Neutrophil (primary cell): ENCODE data around the gene VWA8.

ENCODE experiments used
- H3K27ac ChIP-seq: fragments of 200-600 bp; sonication (generic); 2 replicates; pipeline ENCODE4 v1.5.1; 2016; ENCODE audit warnings: mild to moderate bottlenecking, moderate library complexity
- H3K27me3 ChIP-seq: fragments of 200-600 bp; sonication (generic); 2 replicates; pipeline ENCODE4 v1.6.0; 2016; ENCODE audit warnings: mild to moderate bottlenecking
- H3K36me3 ChIP-seq: fragments of 200-600 bp; sonication (generic); 2 replicates; pipeline ENCODE4 v1.5.1; 2017
- H3K4me1 ChIP-seq, 2 experiments: fragments of 200-600 bp in 1 of 2; sonication (generic) in 1 of 2; 1 replicate in 1 of 2; 2 replicates in 1 of 2; pipeline versions ENCODE4 v1.5.1 to v1.6.1; 2013 to 2016; ENCODE audit warnings: low read depth in 1 of 2, low read length in 1 of 2, mild to moderate bottlenecking in 1 of 2, moderate library complexity in 1 of 2; ENCODE audit not compliant: control insufficient read depth in 1 of 2, insufficient read depth in 1 of 2
- H3K4me3 ChIP-seq, 2 experiments: fragments of 200-600 bp in 1 of 2; sonication (generic) in 1 of 2; 1 replicate in 1 of 2; 2 replicates in 1 of 2; pipeline ENCODE4 v1.5.1; 2013 to 2016; ENCODE audit warnings: low read depth in 1 of 2, low read length in 1 of 2, mild to moderate bottlenecking in 1 of 2, moderate library complexity in 1 of 2
- H3K9me3 ChIP-seq: fragments of 200-600 bp; sonication (generic); 2 replicates; pipeline ENCODE4 v1.5.1; 2016
- CTCF ChIP-seq: fragments of 200-600 bp; sonication (generic); IDR thresholded peaks from 2 replicates; pipeline ENCODE4 v1.5.1; 2016; ENCODE audit warnings: antibody characterized with exemption

VWA8 gene

GRCh38 chr13:41558781-41559560, 401.9 kb downstream of the VWA8 start:
- Histone ChIP-seq H3K27ac (no peak overlapping the region), H3K9me3 (no peaks in the 10 kb centered on the region), H3K27me3 (no peaks in the 10 kb centered on the region), H3K4me1 (no peaks in the 10 kb centered on the region), H3K36me3 (no peaks in the 10 kb centered on the region), H3K4me3 (no peak overlapping the region)
- no peak for TF ChIP-seq CTCF

GRCh38 chr13:41557719-41558118, 403.2 kb downstream of the VWA8 start:
- TF ChIP-seq CTCF: no peak
- Histone ChIP-seq H3K4me3 (no peak overlapping the region), H3K36me3 (no peaks in the 10 kb centered on the region), H3K27me3 (no peaks in the 10 kb centered on the region), H3K27ac (no peak overlapping the region), H3K9me3 (no peaks in the 10 kb centered on the region), H3K4me1 (no peaks in the 10 kb centered on the region)

GRCh38 chr13:41554626-41555386, 406.1 kb downstream of the VWA8 start:
- TF ChIP-seq CTCF: no peak
- Histone ChIP-seq H3K9me3 (no peaks in the 10 kb centered on the region), H3K36me3 (no peaks in the 10 kb centered on the region), H3K4me3 (no peak overlapping the region), H3K4me1 (no peaks in the 10 kb centered on the region), H3K27me3 (no peaks in the 10 kb centered on the region), H3K27ac (no peak overlapping the region)

GRCh38 chr13:41554180-41554579, 406.7 kb downstream of the VWA8 start:
- H3K27ac ChIP-seq: no peak overlapping the region
- H3K27me3 ChIP-seq: no peaks in the 10 kb centered on the region
- H3K4me3 ChIP-seq: no peak overlapping the region
- TF ChIP-seq CTCF: no peak
- H3K4me1 ChIP-seq: no peaks in the 10 kb centered on the region
- no peaks in the 10 kb centered on the region for H3K36me3 ChIP-seq
- H3K9me3 ChIP-seq: no peaks in the 10 kb centered on the region

GRCh38 chr13:41552031-41552430, 408.9 kb downstream of the VWA8 start:
- H3K4me3 ChIP-seq: no peak overlapping the region
- H3K36me3 ChIP-seq: no peaks in the 10 kb centered on the region
- no peak for TF ChIP-seq CTCF
- no peak overlapping the region for H3K27ac ChIP-seq
- H3K27me3 ChIP-seq: no peaks in the 10 kb centered on the region
- H3K4me1 ChIP-seq: no peaks in the 10 kb centered on the region
- no peaks in the 10 kb centered on the region for H3K9me3 ChIP-seq
